ENCODE measurements around the gene CXCL16.

Gene CXCL16, protein sequence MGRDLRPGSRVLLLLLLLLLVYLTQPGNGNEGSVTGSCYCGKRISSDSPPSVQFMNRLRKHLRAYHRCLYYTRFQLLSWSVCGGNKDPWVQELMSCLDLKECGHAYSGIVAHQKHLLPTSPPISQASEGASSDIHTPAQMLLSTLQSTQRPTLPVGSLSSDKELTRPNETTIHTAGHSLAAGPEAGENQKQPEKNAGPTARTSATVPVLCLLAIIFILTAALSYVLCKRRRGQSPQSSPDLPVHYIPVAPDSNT

DNA sequence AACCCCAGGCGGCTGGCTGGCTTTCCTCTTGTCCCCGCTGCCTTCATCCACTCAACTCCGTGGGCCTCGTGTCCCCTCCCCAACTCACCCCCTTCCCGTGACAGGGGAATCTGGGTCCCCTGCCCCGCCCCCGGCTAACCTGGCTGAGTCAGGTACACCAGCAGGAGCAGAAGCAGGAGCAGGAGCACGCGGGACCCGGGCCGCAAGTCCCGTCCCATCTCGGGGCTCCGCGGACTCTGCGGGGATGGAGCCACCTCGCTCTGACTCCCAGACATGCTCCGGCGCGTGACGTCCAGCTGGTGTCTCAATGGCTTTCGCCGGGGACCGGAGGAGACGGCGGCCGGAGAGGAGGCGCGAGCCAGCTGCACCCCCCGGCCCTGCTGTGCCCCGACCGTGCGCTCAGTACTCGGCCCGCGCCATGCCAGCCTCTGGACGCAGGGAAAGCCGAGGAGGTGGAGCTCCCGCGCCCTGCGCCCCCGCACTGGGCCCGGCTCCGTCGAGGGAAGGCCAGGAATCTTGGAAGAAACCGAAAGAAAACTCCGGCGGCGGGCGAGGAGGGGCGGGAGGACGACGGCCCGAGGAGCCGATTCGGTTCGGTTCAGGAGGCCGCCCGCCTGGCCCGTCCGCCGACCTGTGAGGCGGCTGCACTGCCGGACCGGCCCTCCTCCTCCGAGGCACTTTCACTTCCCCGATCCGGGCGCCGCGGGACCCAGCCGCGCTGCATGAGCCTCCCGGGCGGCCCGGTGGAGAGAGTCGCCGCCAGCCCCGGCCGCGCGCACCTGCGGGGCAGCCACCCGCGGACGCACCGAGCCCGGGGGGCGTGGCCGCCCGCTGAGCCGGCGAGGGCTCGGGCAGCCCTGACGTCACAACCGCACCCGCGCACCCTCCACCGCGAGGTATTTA is at the start of gene CXCL16, which contains the start of gene ZMYND15:
CXCL16 (minus strand) TSS at position 807 of the 903 bp plus-strand sequence; CDS start at position 218, 589 bp downstream.
ZMYND15 (plus strand) TSS at position 712 of the 903 bp plus-strand sequence. CDS start 716 bp downstream, outside the sequence.
- DNase-seq (ENCODE audit: low spot score): peak; percentile 52

DNA sequence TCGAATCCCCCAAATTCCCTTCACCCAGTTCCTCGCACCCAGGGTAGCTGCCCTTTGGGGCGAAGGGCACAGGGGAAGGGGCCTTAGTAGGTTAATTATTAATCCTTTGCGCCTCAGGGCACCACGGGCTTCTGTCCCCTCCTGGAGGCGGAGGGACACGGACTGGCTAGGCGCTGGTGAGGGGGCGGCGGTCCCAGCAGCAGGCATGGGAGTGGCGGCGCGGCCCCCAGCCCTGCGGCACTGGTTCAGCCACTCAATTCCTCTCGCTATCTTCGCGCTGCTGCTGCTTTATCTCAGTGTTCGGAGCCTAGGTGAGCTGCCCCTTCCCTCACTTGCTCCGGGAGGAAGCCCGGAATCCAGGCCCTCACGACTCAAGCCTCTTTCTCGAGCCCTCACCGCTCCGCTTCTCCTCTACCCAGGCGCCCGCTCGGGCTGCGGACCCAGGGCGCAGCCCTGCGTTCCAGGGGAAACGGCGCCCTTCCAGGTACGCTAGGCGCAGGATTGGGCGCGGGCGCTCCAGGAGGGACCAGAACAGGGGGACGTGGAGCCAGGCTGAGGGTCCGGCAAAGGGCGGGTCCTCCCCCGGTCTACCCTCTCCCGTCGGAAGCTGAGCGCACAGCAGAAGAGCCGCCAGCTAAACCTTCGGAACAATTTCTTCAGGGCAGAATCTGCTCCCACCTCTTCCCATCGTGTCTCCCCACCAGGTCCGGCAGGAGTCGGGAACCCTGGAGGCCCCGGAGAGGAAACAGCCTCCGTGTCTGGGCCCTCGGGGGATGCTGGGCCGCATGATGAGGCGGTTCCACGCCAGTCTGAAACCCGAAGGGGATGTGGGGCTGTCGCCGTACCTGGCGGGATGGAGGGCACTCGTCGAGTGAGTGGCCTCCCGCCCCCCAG is 49.3 kb upstream of the CXCL16 start, which contains the start of gene GLTPD2:
GLTPD2 (plus strand) TSS at position 158 of the 894 bp plus-strand sequence; CDS start at position 206, 48 bp downstream.
- no peak for DNase-seq (ENCODE audit: low spot score)

GRCh38 chr17:4788159-4788806 is 48.6 kb upstream of the CXCL16 start:
- no peak for DNase-seq (ENCODE audit: low spot score)

GRCh38 chr17:4786516-4786915 is 46.8 kb upstream of the CXCL16 start:
- no peak for DNase-seq (ENCODE audit: low spot score)

DNA sequence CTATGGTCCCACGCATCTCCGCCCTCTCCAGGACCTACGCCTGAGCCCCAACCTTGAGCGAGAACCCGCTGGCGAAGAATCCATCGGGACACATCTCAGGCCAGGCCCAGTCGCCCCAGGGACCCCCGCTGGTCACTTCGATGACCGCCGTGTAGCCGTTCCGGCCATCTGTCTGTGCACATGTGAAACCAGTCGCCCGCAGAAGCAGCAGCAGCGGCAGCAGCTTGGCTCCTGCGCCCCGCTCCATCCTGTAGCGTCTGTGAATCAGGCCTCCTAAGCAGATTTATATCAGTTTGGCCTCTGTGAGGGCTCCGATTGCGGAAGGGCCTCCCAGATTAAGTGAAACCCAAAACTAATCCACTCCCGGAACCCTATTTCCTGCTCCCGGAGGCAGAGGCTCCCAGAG is 46.4 kb upstream of the CXCL16 start, which contains the start of gene VMO1:
VMO1 (minus strand) TSS at position 259 of the 406 bp plus-strand sequence; CDS start at position 247, 12 bp downstream.
- no peak for DNase-seq (ENCODE audit: low spot score)

- DNase-seq (ENCODE audit: low spot score): no peak
Observed at GRCh38 chr17:4785311-4786105, 45.8 kb upstream of the CXCL16 start.

GRCh38 chr17:4782652-4783051 is 42.9 kb upstream of the CXCL16 start:
- DNase-seq (ENCODE audit: low spot score): no peak

DNA sequence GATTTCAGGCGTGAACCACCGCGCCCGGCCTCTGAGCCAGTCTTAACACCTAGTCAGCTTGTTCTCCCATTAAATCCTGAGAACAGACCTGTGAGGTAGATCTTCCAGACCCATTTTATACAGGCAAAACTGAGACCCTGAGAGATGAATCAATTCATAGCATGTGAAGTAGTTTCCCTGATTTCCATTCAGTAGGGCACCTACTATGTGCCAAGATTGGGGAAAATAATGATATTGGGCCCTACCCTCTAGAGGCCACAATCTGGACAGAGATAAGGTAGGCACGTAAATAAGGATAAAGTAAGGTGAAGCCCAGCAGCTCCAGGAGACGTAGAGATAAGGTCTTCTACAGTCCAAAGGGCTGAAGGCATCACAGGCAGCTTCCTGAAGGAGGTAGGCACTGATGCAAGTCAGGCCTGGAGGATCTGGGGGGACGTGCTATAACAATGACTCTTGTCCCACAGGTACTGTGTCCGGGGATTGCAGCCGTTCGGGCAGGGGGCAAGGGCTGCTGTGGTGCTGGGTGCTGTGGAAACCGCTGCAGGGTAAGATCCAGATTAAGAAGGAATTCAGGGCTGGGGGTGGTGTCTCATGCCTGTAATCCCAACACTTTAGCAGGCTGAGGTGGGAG is 40.7 kb upstream of the CXCL16 start:
- DNase-seq (ENCODE audit: low spot score): no peak

DNA sequence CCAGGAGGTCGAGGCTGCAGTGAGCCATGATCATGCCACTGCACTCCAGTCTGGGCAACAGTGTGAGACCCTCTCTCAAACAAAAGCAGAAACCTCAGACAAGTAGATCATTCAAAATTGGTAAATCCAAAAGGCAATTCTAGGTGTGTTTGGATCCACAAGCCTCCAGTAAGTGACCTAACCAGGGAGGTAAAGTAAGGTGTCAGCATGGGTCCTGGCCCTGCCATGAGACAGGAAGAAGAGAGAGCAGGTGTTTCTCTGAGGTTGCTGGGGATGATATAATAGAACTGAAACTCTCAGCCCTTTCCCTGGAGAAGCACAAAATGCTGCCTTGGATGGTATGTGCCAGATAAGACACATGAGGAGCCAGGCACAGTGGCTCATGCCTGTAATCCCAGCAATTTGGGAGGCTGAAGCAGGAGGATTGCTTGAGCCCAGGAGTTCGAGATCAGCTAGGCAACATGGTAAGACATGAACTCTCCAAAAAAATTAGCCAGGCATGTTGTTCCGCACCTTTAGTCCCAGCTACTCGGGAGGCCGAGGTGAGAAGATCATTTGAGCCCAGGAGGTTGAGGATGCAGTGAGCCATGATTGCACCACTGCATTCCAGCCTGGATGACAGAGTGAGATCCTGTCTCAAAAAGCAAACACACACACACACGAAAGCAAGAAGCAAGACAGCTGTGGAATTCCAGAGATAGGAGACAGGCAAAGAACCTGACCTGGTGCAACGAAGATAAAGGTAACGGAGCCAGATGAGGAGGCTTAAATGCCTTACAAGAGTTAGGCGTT is 38.4 kb upstream of the CXCL16 start:
- no peak for DNase-seq (ENCODE audit: low spot score)

DNA sequence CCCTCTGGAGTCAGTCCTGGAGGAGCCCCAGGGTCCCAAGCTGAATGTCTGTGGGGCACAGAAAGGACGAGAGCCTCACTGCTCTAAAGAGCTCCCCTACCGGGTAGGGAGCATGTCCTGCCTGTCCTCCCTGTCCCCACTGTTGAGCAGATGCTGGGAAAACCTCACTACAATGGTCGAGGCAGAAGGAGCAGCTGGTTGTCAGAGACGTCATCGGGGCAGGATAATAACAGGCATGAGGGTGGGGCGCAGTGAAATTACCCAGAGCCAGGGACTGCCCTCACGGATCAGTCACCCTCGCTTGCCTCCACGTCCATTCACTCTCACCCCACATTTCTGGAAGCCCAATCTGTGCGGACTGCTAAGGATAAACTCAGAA is 32.5 kb upstream of the CXCL16 start:
- no peak for DNase-seq (ENCODE audit: low spot score)

GRCh38 chr17:4771519-4772234 is 31.9 kb upstream of the CXCL16 start, which contains the start of gene TM4SF5:
TSS of gene TM4SF5 (plus strand) at chr17:4771886. CDS start at chr17:4771923, 37 bp downstream.
- DNase-seq (ENCODE audit: low spot score): no peak

- no peak for DNase-seq (ENCODE audit: low spot score)
Observed at GRCh38 chr17:4769628-4770027, 29.9 kb upstream of the CXCL16 start.

GRCh38 chr17:4768298-4768697 is 28.6 kb upstream of the CXCL16 start:
- no peak for DNase-seq (ENCODE audit: low spot score)

DNA sequence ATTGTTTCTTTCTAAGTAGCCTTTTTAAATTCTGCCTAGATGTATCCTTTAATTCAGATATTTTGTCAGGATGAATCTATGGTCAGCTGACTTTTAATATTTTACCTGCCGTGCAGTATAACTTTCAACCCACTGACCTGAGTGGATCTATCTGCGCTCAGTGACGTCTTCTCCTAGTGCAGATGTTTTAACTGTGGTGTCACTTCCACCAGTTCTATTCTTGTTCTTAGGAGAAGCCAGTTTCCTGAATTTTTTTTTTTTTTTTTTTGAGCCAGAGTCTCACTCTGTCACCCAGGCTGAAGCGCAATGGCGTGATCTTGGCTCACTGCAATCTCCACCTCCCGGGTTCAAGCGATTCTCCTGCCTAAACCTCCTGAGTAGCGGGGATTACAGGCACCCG is 27.0 kb upstream of the CXCL16 start:
- no peak for DNase-seq (ENCODE audit: low spot score)

DNA sequence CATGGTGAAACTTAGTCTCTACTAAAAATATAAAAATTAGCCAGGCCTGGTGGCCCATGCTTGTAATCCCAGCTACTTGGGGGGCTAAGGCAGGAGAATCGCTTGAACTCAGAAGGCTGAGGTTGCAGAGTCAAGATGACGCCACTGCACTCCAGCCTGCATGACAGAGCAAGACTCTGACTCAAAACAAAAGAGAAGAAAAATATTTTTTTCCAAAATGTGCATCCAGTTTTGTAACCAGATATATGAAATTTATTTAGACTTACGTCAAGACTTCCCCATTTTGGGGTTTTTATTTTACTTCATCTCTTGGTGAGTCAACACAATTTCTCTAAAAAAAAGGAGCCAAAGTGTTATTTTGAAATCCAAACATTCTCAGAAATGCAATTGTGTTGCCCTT is 26.5 kb upstream of the CXCL16 start:
- DNase-seq (ENCODE audit: low spot score): no peak

- no peak for DNase-seq (ENCODE audit: low spot score)
Observed at GRCh38 chr17:4764595-4764994, 24.9 kb upstream of the CXCL16 start.

- no peak for DNase-seq (ENCODE audit: low spot score)
Observed at GRCh38 chr17:4759776-4760236, 20.1 kb upstream of the CXCL16 start.

DNA sequence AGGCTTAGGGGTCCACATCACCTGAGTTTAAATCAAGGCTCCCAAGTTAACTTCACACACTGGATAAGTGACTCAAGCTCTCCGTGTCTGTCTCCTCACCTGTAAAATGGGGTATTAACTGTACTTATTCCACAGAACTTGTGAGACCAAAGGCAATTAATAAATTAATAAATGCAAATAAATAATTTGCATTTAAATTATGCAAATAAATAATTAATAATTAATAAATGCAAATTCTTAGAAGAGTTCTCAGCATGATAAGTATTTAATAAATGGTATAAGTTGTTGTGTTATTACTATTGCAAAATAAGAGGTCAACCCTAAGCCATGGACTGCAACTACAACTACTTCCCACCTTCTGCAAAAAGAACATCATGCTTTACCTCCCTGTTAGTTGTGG is 13.7 kb upstream of the CXCL16 start:
- DNase-seq (ENCODE audit: low spot score): no peak

Data from NAMALWA (cell line).